Adrenal gland (tissue), 12 donors: ENCODE measurements around the gene FAN1. TPM values are rescaled to one million over a fixed set of nuclear protein-coding genes. Genes with fewer than 3 reads are reported as not detected.
A peak's percentile ranks its signal among the peaks of the same experiment; 100 is the strongest.

ENCODE experiments used
- DNase-seq, 7 donors: peaks; one replicate each; pipeline ENCODE4 v3.0.0-alpha.2; 2019 to 2020
- H3K27ac ChIP-seq, 5 donors: fragments of 200-600 bp; sonication (generic) in 4 of 5; 1 replicate in 3 of 5; 2 replicates in 2 of 5; pipeline versions ENCODE4 v1.5.1 to v1.8.0; 2016 to 2020; ENCODE audit warnings: mild to moderate bottlenecking in 1 of 5
- H3K27me3 ChIP-seq: fragments of 200-600 bp; 2 replicates; pipeline ENCODE4 v1.8.0; 2021
- H3K36me3 ChIP-seq, 2 donors: fragments of 200-600 bp; replicated peaks in 1 of 2; 1 replicate in 1 of 2; 2 replicates in 1 of 2; pipeline versions ENCODE4 v1.5.1 to v1.8.0; 2018 to 2022
- H3K4me1 ChIP-seq, 2 donors: fragments of 200-600 bp; replicated peaks in 1 of 2; 1 replicate in 1 of 2; 2 replicates in 1 of 2; pipeline versions ENCODE4 v1.5.1 to v1.8.0; 2018 to 2021
- H3K4me3 ChIP-seq, 4 donors: fragments of 200-600 bp; sonication (generic) in 3 of 4; one replicate each; pipeline ENCODE4 v1.5.1; 2016 to 2018
- H3K9me3 ChIP-seq, 3 donors: fragments of 200-600 bp; sonication (generic) in 1 of 3; replicated peaks in 1 of 3; 1 replicate in 2 of 3; 2 replicates in 1 of 3; pipeline versions ENCODE4 v1.5.1 to v1.8.0; 2016 to 2021
- POLR2A ChIP-seq, 2 donors: fragments of 450-650 bp; IDR thresholded peaks; one replicate each; pipeline ENCODE4 v1.6.1; 2017; ENCODE audit warnings: antibody characterized with exemption in 2 of 2, mild to moderate bottlenecking in 2 of 2, moderate library complexity in 1 of 2
- WGBS, 4 donors: extraction: QIAGEN DNeasy Blood & Tissue Kit in 2 of 4; methylation state at CpG; one replicate each; pipeline versions ENCODE4 v1.1.5 to v1.1.7; 2013 to 2017; 5-methylcytosine and 5-hydroxymethylcytosine counted together
- intact Hi-C, 2 donors: fragments of 100-400 bp; cut with DNase I; formaldehyde crosslinking; loops; one replicate each; pipeline versions ENCODE4 v1.14.1 to v1.15.0; 2022 to 2023
- polyA plus RNA-seq, 3 donors: library from polyadenylated mRNA; stranded (reverse); fragments of 200-250 nt in 2 of 3; fragments of 350-450 nt in 1 of 3; fragmentation: Illumina TruSeq in 1 of 3; extraction: RNeasy Lipid Tissue Mini Kit (QIAGEN cat#74804) in 1 of 3; gene quantifications; one replicate each; pipeline ENCODE4 v1.2.3, GENCODE V29; 2013 to 2014
- total RNA-seq, 9 donors: library from RNA; depleted of rRNA in 4 of 9; stranded (reverse); fragments of >200 nt in 4 of 9; fragments of 120-200 nt in 1 of 9; fragmentation: NEBNext Ultra II Directional in 1 of 9; extraction: Animal tissue kit (Norgen Biotek cat#: 25700) in 1 of 9; gene quantifications; one replicate each; pipeline versions ENCODE4 v1.1.0 to v1.2.4, GENCODE V29; 2013 to 2023
- TF ChIP-seq, protein P1 (sequence below), 6 experiments: fragments of 450-650 bp in 4 of 6; fragments of 200-600 bp in 2 of 6; sonication (generic) in 1 of 6; IDR thresholded peaks; 1 replicate in 5 of 6; 2 replicates in 1 of 6; pipeline versions ENCODE4 v1.5.1 to v1.8.0; 2016 to 2021; ENCODE audit warnings: antibody characterized with exemption in 6 of 6, mild to moderate bottlenecking in 2 of 6, moderate library complexity in 1 of 6
- donor health status: healthy with polysubstance abuse.
- donor health status: Bipolar disorder and iron deficiency.
- donor health status: DM: yes; HTN: yes; CAD: no.
- donor health status: DM: no; HTN: no; CAD: no.
- donor health status: DM: no; HTN: no; CAD: no.
- donor health status: DM: yes; HTN: yes; CAD: no.

FAN1 gene
- total and polyA plus RNA-seq, 12 donors: 5.7 to 30.0 (median 18.2) TPM

DNA sequence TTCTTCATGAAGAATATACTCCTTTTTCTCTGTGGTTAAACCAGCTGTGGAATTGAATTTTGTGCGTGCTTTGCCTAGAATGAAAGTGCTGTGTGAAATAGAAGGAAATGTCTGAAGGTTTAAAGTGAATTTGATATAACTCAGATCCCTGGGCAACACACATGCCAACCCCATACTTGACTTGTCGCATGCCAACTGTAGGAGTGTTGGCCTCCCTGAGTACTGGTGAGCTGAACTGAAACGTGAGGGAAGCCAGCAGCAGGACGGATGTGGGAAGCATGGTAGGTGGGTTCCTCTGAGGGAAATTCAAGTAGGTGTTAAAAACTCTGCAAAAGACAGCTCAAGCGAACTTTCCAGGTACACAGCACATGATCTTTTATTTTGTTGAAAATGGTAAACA is 14.7 kb downstream of the FAN1 start:
- WGBS, 4 donors: 92 to 95% (median 94%) methylated on average over 5 of the region's 5 CpGs
- H3K4me3 ChIP-seq: no peak overlapping the region
- H3K9me3 ChIP-seq: no peaks in the 10 kb centered on the region
- no peaks in the 10 kb centered on the region for H3K27me3 ChIP-seq
- intact Hi-C loops: no loop called here
- no peaks in the 10 kb centered on the region for H3K4me1 ChIP-seq
- no peak for TF ChIP-seq POLR2A (IDR thresholded peaks at IDR 0.05)
- TF ChIP-seq, protein P1, sequence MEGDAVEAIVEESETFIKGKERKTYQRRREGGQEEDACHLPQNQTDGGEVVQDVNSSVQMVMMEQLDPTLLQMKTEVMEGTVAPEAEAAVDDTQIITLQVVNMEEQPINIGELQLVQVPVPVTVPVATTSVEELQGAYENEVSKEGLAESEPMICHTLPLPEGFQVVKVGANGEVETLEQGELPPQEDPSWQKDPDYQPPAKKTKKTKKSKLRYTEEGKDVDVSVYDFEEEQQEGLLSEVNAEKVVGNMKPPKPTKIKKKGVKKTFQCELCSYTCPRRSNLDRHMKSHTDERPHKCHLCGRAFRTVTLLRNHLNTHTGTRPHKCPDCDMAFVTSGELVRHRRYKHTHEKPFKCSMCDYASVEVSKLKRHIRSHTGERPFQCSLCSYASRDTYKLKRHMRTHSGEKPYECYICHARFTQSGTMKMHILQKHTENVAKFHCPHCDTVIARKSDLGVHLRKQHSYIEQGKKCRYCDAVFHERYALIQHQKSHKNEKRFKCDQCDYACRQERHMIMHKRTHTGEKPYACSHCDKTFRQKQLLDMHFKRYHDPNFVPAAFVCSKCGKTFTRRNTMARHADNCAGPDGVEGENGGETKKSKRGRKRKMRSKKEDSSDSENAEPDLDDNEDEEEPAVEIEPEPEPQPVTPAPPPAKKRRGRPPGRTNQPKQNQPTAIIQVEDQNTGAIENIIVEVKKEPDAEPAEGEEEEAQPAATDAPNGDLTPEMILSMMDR (IDR thresholded peaks at IDR 0.05): no peak
- no peak for DNase-seq
- H3K36me3 ChIP-seq: peaks cover 0 to 67% of the 10 kb centered on the region in 2 donors
- H3K27ac ChIP-seq: no peak overlapping the region

DNA sequence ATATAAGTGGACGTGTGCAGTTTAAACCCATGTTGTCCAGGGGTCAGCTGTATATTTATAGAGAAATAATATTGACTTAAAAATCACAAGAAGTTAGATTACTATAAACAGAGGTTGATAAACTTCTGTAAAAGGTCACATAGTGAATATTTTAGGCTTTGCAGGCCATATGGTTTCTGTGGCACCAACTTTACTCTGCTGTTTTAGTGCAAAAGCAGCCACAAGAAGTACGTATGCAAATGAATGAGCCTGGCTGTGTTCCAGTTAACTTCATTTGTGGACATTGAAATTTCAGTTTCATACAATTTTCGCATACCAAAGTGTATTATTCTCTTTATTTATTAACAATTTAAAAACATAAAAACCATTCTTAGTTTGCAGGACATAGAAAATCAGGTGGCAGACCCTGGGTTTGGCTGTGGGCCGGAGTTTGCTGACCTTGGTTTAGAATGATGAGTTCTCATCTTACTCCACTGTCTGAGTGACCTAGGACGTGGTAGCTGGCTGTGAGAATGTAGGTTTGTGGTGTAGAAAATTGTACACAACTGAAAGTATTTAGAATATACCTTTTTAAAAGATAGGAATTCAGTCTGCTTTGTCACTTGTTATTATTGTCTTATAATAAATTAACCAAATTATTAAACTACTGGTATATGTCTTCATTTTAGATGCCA is 16.3 kb downstream of the FAN1 start:
- 65 to 77% (median 68%) methylated on average over 5 of the region's 5 CpGs for whole genome bisulfite sequencing, 4 donors
- DNase-seq: peak in 1 of 7 donors; percentile 19
- peaks cover 0 to 67% of the 10 kb centered on the region in 2 donors for H3K36me3 ChIP-seq
- TF ChIP-seq, protein P1 (IDR thresholded peaks at IDR 0.05): no peak
- TF ChIP-seq POLR2A (IDR thresholded peaks at IDR 0.05): no peak
- H3K4me3 ChIP-seq: no peak overlapping the region
- intact Hi-C loops: loop anchor here in 1 of 2 donors (5.0 kb wide), 1 partner anchor 48 kb away; no protein-coding TSS in a partner anchor
- H3K9me3 ChIP-seq: no peaks in the 10 kb centered on the region
- H3K27ac ChIP-seq: no peak overlapping the region
- H3K4me1 ChIP-seq: no peaks in the 10 kb centered on the region
- no peaks in the 10 kb centered on the region for H3K27me3 ChIP-seq

DNA sequence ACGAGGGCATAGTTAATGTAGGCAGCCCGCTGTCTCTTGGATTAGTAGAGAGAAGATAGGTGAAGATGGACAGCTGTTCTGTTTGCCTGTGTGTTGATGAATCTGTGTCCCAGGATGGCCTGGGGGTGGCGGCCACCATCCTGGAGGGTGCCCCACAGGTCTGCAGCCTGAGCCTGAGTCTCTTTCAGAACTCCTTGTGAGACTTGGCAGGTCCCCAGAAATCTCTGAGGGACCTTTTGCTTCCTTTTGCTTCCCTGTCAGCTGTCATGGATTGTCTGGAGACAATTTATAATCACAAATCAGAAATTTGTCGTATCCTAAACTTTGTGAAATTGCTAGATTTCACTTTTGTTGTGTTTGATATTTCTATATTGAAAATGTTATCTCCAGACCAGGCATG is 17.4 kb downstream of the FAN1 start:
- Histone ChIP-seq H3K36me3 (peaks cover 0 to 69% of the 10 kb centered on the region in 2 donors), H3K4me3 (no peak overlapping the region), H3K27me3 (no peaks in the 10 kb centered on the region), H3K27ac (no peak overlapping the region), H3K4me1 (no peaks in the 10 kb centered on the region), H3K9me3 (no peaks in the 10 kb centered on the region)
- TF ChIP-seq POLR2A (IDR thresholded peaks at IDR 0.05): no peak
- TF ChIP-seq, protein P1 (IDR thresholded peaks at IDR 0.05): no peak
- no peak for DNase-seq
- 90 to 94% (median 92%) methylated on average over 4 of the region's 4 CpGs for WGBS, 4 donors
- intact Hi-C loops: loop anchor here in 1 of 2 donors (5.0 kb wide), 1 partner anchor 49 kb away; no protein-coding TSS in a partner anchor

DNA sequence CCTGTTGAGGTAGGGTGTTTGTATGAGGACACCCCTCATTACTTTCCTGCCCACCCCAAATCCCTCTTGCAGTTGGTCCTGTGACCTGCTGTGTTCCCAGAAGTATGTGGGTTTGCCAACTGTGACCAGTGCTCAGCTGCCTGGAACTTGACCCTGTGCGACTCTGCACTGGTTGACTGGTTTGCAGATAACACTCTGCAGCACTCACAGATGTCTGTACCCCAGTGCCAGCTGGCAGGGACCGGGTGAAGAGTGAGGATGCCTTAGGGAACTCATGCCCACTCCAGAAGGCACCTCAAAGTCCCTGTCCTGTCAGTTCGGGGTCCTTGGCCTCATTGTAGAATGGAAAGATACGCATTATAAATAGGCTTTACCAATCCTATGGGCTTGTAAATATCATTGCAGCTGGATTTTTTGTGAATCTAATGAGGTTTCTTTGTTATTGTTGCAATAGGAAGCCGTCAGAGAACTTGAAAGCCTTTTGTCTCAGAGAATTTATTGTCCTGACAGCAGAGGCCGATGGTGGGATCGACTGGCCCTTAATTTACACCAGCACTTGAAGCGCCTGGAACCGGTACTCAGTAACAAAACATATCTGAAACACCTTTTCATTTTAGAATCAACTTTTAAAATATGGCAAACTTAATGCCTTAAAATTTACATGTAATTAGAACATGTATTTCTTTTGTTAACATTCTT is 18.2 kb downstream of the FAN1 start:
- H3K27me3 ChIP-seq: no peaks in the 10 kb centered on the region
- peaks cover 0 to 76% of the 10 kb centered on the region in 2 donors for H3K36me3 ChIP-seq
- no peak overlapping the region for H3K4me3 ChIP-seq
- no peaks in the 10 kb centered on the region for H3K4me1 ChIP-seq
- 77 to 83% (median 82%) methylated on average over 7 to 9 of the region's 9 CpGs for WGBS, 4 donors
- TF ChIP-seq POLR2A (IDR thresholded peaks at IDR 0.05): no peak
- TF ChIP-seq, protein P1 (IDR thresholded peaks at IDR 0.05): no peak
- no peaks in the 10 kb centered on the region for H3K9me3 ChIP-seq
- H3K27ac ChIP-seq: no peak overlapping the region
- intact Hi-C loops: loop anchor here in 1 of 2 donors (5.0 kb wide), 1 partner anchor 50 kb away; no protein-coding TSS in a partner anchor
- DNase-seq: peak in 4 of 7 donors; percentile 56 to 72 (median 64)
